Neuron (in vitro differentiated cells): ENCODE results near the gene BANK1.

Source experiments
- H2AFZ ChIP-seq: one replicate; pipeline ENCODE4 v1.6.1; 2013; ENCODE audit warnings: low read depth, mild to moderate bottlenecking, inconsistent platforms, low read length, moderate library complexity
- H3K27me3 ChIP-seq: one replicate; pipeline ENCODE4 v1.6.1; 2013; ENCODE audit warnings: low read length; ENCODE audit not compliant: insufficient read depth
- H3K36me3 ChIP-seq: one replicate; pipeline ENCODE4 v1.6.1; 2013; ENCODE audit warnings: low read length; ENCODE audit not compliant: insufficient read depth
- H3K4me1 ChIP-seq: one replicate; pipeline ENCODE4 v1.6.1; 2013; ENCODE audit warnings: low read length; ENCODE audit not compliant: insufficient read depth
- H3K4me3 ChIP-seq: 2 replicates; pipeline ENCODE4 v1.5.1; 2013; ENCODE audit warnings: mild to moderate bottlenecking, low read length, moderate library complexity
- H3K9me3 ChIP-seq: one replicate; pipeline ENCODE4 v1.6.1; 2013; ENCODE audit warnings: low read length

The BANK1 gene

DNA sequence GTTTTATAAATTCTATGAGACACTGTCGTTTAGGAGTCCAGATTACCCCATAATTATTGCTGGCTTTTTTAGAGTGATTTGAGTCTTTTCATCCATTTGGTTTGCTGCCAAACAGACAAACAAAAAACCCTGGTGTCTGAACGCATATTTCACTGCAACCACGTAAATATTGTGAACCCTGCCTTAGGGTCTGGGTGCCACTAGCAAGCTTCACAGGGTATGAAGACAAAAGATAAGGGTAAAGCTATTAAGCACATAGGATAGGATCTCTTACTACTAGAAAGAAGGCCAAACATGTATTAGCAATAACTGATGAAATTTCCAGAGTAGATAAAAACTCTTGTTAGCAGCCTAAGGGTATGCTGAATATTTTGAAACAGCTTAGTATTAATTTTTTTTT lies 143.3 kb downstream of the BANK1 start:
- H3K9me3 ChIP-seq, result no peaks in the 10 kb centered on the region
- H2AFZ ChIP-seq, result no peak overlapping the region
- no peaks in the 10 kb centered on the region for H3K36me3 ChIP-seq
- peaks cover 7% of the 10 kb centered on the region for H3K4me1 ChIP-seq
- no peaks in the 10 kb centered on the region for H3K27me3 ChIP-seq
- H3K4me3 ChIP-seq, result no peak overlapping the region

GRCh38 chr4:101938836-101939235 lies 148.3 kb downstream of the BANK1 start:
- H3K4me1 ChIP-seq, result peaks cover 2% of the 10 kb centered on the region
- H3K36me3 ChIP-seq, result no peaks in the 10 kb centered on the region
- H3K9me3 ChIP-seq, result no peaks in the 10 kb centered on the region
- H2AFZ ChIP-seq, result no peak overlapping the region
- no peak overlapping the region for H3K4me3 ChIP-seq
- H3K27me3 ChIP-seq, result no peaks in the 10 kb centered on the region

DNA sequence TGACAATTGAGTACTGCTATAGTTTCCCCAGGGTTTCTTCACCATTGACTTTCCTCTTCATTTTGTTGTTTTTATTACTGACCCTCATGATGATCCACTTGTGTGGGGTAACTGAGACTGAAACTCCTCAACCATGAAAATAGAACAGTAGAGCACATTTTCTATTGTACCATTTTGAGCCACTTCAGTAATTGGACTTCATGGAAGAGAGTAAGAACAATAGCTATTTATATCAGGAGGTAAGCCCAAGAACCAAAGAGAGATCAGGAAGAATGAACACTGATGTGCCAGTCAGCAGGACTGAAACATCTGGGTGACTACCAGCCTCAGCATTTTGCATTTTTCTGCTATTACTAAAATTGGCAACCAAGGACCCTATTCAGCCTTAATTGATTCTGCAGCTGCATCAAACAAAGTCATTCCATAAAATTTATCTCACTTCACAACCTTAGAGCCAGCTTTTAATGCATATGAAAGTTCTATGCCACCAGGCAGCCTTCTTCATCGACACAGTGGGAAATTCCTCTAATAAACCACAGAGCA lies 151.4 kb downstream of the BANK1 start:
- H3K36me3 ChIP-seq, result no peaks in the 10 kb centered on the region
- H3K9me3 ChIP-seq, result no peaks in the 10 kb centered on the region
- peaks cover 18% of the 10 kb centered on the region for H3K4me1 ChIP-seq
- no peak overlapping the region for H3K4me3 ChIP-seq
- H3K27me3 ChIP-seq, result no peaks in the 10 kb centered on the region
- no peak overlapping the region for H2AFZ ChIP-seq

DNA sequence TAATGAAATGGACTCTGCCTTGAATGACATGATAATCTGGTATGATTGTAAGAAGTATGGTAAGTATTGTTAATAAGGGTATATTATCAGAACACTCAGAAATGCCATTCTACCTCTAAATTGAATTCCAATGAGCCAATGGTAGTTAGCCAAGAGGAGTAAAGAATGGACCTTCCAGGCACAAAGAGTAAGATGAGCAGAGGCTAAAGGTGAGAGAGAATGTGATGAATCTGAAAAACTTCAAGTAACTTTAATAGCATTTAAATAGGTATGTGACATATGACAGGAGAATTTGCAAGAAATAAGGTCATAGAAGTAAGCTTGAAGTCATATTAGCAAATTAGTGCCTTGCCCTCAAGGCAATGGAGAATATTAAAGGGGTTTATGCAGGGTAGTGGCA lies 152.4 kb downstream of the BANK1 start:
- Histone ChIP-seq H3K4me1 (peaks cover 18% of the 10 kb centered on the region), H2AFZ (no peak overlapping the region), H3K36me3 (no peaks in the 10 kb centered on the region)

GRCh38 chr4:101944649-101945048 lies 154.1 kb downstream of the BANK1 start:
- Histone ChIP-seq H3K27me3 (no peaks in the 10 kb centered on the region), H3K4me3 (no peak overlapping the region), H3K36me3 (no peaks in the 10 kb centered on the region), H2AFZ (no peak overlapping the region), H3K9me3 (no peaks in the 10 kb centered on the region), H3K4me1 (peaks cover 18% of the 10 kb centered on the region)

More for the DNA sequence above, 152.4 kb downstream of the BANK1 start:
- Histone ChIP-seq H3K4me3 (no peak overlapping the region), H3K9me3 (no peaks in the 10 kb centered on the region), H3K27me3 (no peaks in the 10 kb centered on the region)

GRCh38 chr4:101948055-101948454 lies 157.5 kb downstream of the BANK1 start:
- Histone ChIP-seq H2AFZ (no peak overlapping the region), H3K4me1 (peaks cover 22% of the 10 kb centered on the region), H3K36me3 (no peaks in the 10 kb centered on the region), H3K27me3 (no peaks in the 10 kb centered on the region), H3K9me3 (no peaks in the 10 kb centered on the region), H3K4me3 (no peak overlapping the region)

DNA sequence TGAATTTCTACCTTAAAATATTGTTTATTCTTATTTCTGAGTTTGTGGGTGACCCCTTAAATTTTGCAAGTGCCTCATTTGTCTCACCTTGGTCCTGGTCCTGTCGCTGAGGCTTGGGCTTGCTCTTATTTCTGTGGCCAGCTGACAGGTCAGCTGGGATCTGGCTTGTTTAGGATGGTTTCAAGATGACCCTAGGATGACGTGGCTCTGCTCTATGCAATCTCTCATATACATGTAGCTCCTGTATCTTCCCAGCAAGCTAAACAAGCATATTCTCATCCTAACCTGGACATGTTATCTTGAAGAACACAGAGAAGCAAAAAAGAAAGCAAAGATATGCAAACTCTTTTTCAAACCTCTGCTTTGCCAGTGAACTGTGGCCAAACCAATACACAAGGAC lies 158.4 kb downstream of the BANK1 start:
- H3K4me3 ChIP-seq, result no peak overlapping the region
- H3K27me3 ChIP-seq, result no peaks in the 10 kb centered on the region
- H2AFZ ChIP-seq, result no peak overlapping the region
- H3K4me1 ChIP-seq, result peaks cover 26% of the 10 kb centered on the region
- H3K36me3 ChIP-seq, result no peaks in the 10 kb centered on the region
- no peaks in the 10 kb centered on the region for H3K9me3 ChIP-seq

DNA sequence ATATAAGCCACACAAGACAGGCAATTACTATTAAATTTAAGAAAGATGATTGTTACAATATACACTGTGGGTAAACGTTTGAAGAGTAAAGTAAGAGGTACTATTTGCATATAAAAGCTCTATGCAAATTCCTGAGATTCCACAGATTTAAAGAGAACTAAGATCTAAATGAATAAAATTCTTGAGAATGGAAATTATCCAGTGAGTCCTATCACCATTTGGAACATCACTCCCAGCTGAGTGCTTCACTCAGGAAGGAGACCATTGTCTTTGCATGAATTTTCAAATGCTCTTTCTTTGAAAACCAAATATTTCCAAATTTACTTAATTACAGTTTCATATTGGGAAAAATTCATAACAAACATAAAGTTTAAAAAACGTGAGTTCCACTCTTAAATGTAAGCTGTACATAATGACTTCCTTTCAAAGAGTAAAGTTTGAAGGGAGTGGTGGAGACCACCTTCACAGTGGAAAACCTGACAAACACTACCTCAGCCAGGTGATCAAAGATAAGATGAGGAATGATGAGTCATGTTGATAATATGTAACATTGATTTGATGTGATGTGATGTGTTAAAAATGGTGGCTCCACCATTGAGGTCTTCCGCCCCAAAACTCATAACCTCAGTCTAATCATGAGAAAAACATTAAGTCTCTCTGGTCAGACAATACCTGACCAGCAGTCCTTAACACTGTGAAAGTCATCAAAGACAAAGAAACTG lies 159.9 kb downstream of the BANK1 start:
- no peaks in the 10 kb centered on the region for H3K9me3 ChIP-seq

GRCh38 chr4:101952985-101953384 lies 162.5 kb downstream of the BANK1 start:
- Histone ChIP-seq H3K4me1 (peaks cover 17% of the 10 kb centered on the region), H3K27me3 (no peaks in the 10 kb centered on the region), H3K4me3 (no peak overlapping the region), H3K36me3 (no peaks in the 10 kb centered on the region), H2AFZ (no peak overlapping the region), H3K9me3 (no peaks in the 10 kb centered on the region)

More for the DNA sequence above, 159.9 kb downstream of the BANK1 start:
- Histone ChIP-seq H3K4me1 (peaks cover 20% of the 10 kb centered on the region), H3K36me3 (no peaks in the 10 kb centered on the region), H3K4me3 (no peak overlapping the region), H2AFZ (no peak overlapping the region), H3K27me3 (no peaks in the 10 kb centered on the region)

GRCh38 chr4:101953949-101954348 lies 163.4 kb downstream of the BANK1 start:
- no peaks in the 10 kb centered on the region for H3K27me3 ChIP-seq
- no peaks in the 10 kb centered on the region for H3K9me3 ChIP-seq
- no peaks in the 10 kb centered on the region for H3K36me3 ChIP-seq
- no peak overlapping the region for H3K4me3 ChIP-seq
- H2AFZ ChIP-seq, result peak overlapping the region; percentile 19
- peaks cover 17% of the 10 kb centered on the region for H3K4me1 ChIP-seq

DNA sequence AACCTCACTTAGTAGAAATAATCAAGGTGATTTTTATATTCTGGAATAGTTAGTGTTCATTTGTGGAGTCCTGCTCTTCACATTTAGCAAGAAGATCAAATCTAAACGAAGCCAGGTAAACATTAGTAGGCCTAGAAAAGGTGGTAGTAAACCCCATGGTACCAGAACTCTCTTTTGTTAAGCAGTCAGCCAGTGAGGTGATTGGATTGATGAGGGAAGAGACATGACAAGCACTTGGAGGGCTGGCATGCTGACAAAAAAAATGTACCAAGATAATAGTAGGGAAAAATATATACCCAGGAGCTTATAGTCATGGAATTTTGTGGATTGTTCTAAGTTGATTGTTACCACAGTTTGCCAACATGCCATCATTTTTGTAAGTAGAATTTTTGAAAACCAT lies 163.8 kb downstream of the BANK1 start:
- Histone ChIP-seq H3K27me3 (no peaks in the 10 kb centered on the region), H2AFZ (peak overlapping the region; percentile 19), H3K4me3 (no peak overlapping the region), H3K36me3 (no peaks in the 10 kb centered on the region), H3K9me3 (no peaks in the 10 kb centered on the region), H3K4me1 (peaks cover 17% of the 10 kb centered on the region)

- H3K36me3 ChIP-seq, result no peaks in the 10 kb centered on the region
- no peak overlapping the region for H2AFZ ChIP-seq
- H3K27me3 ChIP-seq, result no peaks in the 10 kb centered on the region
- H3K4me1 ChIP-seq, result peaks cover 16% of the 10 kb centered on the region
- no peaks in the 10 kb centered on the region for H3K9me3 ChIP-seq
- H3K4me3 ChIP-seq, result no peak overlapping the region
Measured at GRCh38 chr4:101954975-101955678, 164.6 kb downstream of the BANK1 start.

DNA sequence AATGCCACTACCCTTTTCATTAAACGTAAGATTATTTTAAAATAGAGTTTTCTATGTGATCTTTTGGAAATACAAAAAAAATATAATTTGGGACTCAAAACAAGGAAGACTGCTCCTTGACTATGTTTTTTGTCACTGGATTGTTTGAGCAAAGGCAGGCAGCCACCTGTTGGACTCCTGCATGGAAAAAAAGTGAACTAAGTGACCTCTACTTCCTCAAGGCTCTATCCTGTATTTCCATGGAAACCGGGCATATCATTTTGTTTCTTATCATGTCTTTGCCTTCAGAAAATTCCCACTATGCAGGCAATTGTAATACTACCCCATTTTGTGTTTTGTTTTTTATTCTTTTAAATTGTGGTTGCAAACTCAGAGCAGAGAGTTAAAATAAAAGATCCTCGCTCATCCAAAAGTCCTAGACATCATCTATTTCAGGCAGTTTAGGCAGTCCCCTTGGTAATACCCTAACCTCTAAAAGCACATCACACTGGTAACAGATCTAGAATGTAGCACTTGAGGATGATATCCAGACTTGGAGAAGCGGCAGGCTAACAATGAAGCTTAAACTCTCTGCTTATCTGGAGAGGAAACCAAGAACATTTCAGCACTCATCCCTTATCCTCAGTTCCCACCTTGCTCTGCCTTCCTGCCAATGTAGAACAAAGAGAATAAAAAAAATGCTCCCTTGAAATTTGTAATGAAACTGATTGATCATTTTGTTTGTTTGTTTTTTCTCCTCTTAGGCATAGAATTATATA lies 165.7 kb downstream of the BANK1 start:
- Histone ChIP-seq H3K9me3 (no peaks in the 10 kb centered on the region), H3K4me3 (no peak overlapping the region), H3K27me3 (no peaks in the 10 kb centered on the region), H3K4me1 (peaks cover 13% of the 10 kb centered on the region), H2AFZ (no peak overlapping the region), H3K36me3 (no peaks in the 10 kb centered on the region)
